Vagina (tissue), 2 donors: Measurements from ENCODE around the gene KRTAP12-2.

ENCODE experiments used
- POLR2AphosphoS5 ChIP-seq, 2 donors: sonication (generic); formaldehyde crosslinking; IDR thresholded peaks; one replicate each; pipeline ENCODE4 v1.9.0; 2017; ENCODE audit warnings: antibody characterized with exemption in 2 of 2, mild to moderate bottlenecking in 2 of 2, low read depth in 1 of 2; ENCODE audit not compliant: insufficient read depth in 1 of 2
- TF ChIP-seq, protein P1 (sequence below), 3 experiments: fragments of 450-650 bp in 2 of 3; fragments of 200-600 bp in 1 of 3; sonication (generic) in 1 of 3; IDR thresholded peaks; one replicate each; pipeline ENCODE4 v1.5.1; 2017 to 2019; ENCODE audit warnings: antibody characterized with exemption in 3 of 3, mild to moderate bottlenecking in 2 of 3, moderate library complexity in 2 of 3

DNA sequence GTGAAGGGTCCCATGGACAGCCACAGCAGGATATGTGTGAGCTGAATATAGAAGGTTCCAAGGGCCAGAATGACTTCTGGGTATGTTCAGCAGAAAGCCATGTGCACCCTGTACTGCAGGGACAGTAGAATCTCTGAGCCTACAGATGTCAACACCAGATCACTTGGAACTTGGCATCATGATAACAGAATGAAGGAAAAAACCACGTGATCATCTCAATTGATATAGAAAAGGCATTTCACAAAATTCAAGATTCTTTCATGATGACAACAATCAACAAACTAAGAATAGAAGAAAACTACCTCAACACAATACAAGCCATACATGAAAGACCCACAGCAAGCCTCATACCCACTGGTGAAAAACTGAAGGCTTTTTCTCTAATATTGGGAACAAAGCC is 885 bp upstream of the KRTAP12-2 start:
- TF ChIP-seq, protein P1, sequence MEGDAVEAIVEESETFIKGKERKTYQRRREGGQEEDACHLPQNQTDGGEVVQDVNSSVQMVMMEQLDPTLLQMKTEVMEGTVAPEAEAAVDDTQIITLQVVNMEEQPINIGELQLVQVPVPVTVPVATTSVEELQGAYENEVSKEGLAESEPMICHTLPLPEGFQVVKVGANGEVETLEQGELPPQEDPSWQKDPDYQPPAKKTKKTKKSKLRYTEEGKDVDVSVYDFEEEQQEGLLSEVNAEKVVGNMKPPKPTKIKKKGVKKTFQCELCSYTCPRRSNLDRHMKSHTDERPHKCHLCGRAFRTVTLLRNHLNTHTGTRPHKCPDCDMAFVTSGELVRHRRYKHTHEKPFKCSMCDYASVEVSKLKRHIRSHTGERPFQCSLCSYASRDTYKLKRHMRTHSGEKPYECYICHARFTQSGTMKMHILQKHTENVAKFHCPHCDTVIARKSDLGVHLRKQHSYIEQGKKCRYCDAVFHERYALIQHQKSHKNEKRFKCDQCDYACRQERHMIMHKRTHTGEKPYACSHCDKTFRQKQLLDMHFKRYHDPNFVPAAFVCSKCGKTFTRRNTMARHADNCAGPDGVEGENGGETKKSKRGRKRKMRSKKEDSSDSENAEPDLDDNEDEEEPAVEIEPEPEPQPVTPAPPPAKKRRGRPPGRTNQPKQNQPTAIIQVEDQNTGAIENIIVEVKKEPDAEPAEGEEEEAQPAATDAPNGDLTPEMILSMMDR (IDR thresholded peaks at IDR 0.05) = no peak
- no peak for TF ChIP-seq POLR2AphosphoS5 (IDR thresholded peaks at IDR 0.05; ENCODE audit: insufficient read depth in 1 of 2, low read depth in 1 of 2)
